GM21447 (cell line): ENCODE measurements around the gene PLCH1.

Experiments used
- ATAC-seq: cut with Tn5 transposase; IDR thresholded peaks from one replicate; pipeline ENCODE4 v1.9.1; 2021; ENCODE audit not compliant: unreplicated experiment

Gene PLCH1

GRCh38 chr3:155746703-155747102, 1.8 kb upstream of the PLCH1 start:
- no peak for ATAC-seq

- ATAC-seq: no peak
These were observed 1.1 kb upstream of the PLCH1 start for GRCh38 chr3:155745795-155746550.

- ATAC-seq: peak; percentile 33
These were observed 753 bp downstream of the PLCH1 start for GRCh38 chr3:155744010-155744625.

- ATAC-seq: no peak
These were observed 1.3 kb downstream of the PLCH1 start for GRCh38 chr3:155743606-155744005.

GRCh38 chr3:155742349-155742965, 2.4 kb downstream of the PLCH1 start:
- ATAC-seq: no peak

- no peak for ATAC-seq
These were observed 3.3 kb downstream of the PLCH1 start for GRCh38 chr3:155741603-155742002.

- ATAC-seq: no peak
These were observed 3.8 kb downstream of the PLCH1 start for GRCh38 chr3:155741101-155741500.

- ATAC-seq: no peak
These were observed 5.7 kb downstream of the PLCH1 start for GRCh38 chr3:155739154-155739553.

- no peak for ATAC-seq
These were observed 6.2 kb downstream of the PLCH1 start for GRCh38 chr3:155738580-155739076.

- peak; percentile 98 for ATAC-seq
These were observed 6.9 kb downstream of the PLCH1 start for GRCh38 chr3:155737844-155738460.

GRCh38 chr3:155736381-155736780, 8.5 kb downstream of the PLCH1 start:
- no peak for ATAC-seq

- no peak for ATAC-seq
These were observed 14.0 kb downstream of the PLCH1 start for GRCh38 chr3:155730843-155731242.

GRCh38 chr3:155727836-155728235, 17.0 kb downstream of the PLCH1 start:
- no peak for ATAC-seq

- ATAC-seq: no peak
These were observed 30.6 kb downstream of the PLCH1 start for GRCh38 chr3:155714295-155714718.

GRCh38 chr3:155712008-155712407, 32.9 kb downstream of the PLCH1 start:
- ATAC-seq: peak; percentile 93

- ATAC-seq: no peak
These were observed 39.9 kb downstream of the PLCH1 start for GRCh38 chr3:155704771-155705559.

GRCh38 chr3:155704061-155704460, 40.8 kb downstream of the PLCH1 start:
- no peak for ATAC-seq

- no peak for ATAC-seq
These were observed 41.9 kb downstream of the PLCH1 start for GRCh38 chr3:155702745-155703591.

- no peak for ATAC-seq
These were observed 42.9 kb downstream of the PLCH1 start for GRCh38 chr3:155701882-155702465.
